K562 (cell line): ENCODE measurements around the gene LYPD3. TPM values are rescaled to one million over a fixed set of nuclear protein-coding genes. Genes with fewer than 3 reads are reported as not detected.

Experiments used
- CBX3 ChIP-seq, 2 experiments: IDR thresholded peaks; 1 replicate in 1 of 2; 2 replicates in 1 of 2; pipeline ENCODE4 v1.6.1; 2012; ENCODE audit warnings: inconsistent platforms in 2 of 2, low read length in 2 of 2, borderline replicate concordance in 1 of 2, control low read depth in 1 of 2
- COPS2 ChIP-seq: fragments of 450-650 bp; conservative IDR thresholded peaks from 2 replicates; pipeline ENCODE4 v1.6.1; 2016; ENCODE audit warnings: mild to moderate bottlenecking, moderate library complexity
- L3MBTL2 ChIP-seq: fragments of 450-650 bp; IDR thresholded peaks from 2 replicates; pipeline ENCODE4 v1.6.1; 2016; ENCODE audit warnings: mild to moderate bottlenecking, moderate library complexity
- MCM2 ChIP-seq: fragments of 450-650 bp; IDR thresholded peaks from 2 replicates; pipeline ENCODE4 v1.6.1; 2017; ENCODE audit warnings: low read depth, mild to moderate bottlenecking
- MYBL2 ChIP-seq, 2 experiments: fragments of 450-650 bp in 1 of 2; sonication (generic) in 1 of 2; formaldehyde crosslinking in 1 of 2; IDR thresholded peaks; 2 replicates each; pipeline versions ENCODE4 v1.6.1 to v1.8.1; 2017 to 2022; ENCODE audit warnings: borderline replicate concordance in 1 of 2, inconsistent platforms in 1 of 2, low read depth in 1 of 2, mild to moderate bottlenecking in 1 of 2, missing genetic modification reagents in 1 of 2, moderate library complexity in 1 of 2
- MYNN ChIP-seq, 2 experiments: sonication (generic); formaldehyde crosslinking in 1 of 2; IDR thresholded peaks; 2 replicates each; pipeline versions ENCODE4 v1.5.0 to v1.6.1; 2016 to 2020; ENCODE audit warnings: antibody characterized with exemption in 1 of 2, missing genetic modification reagents in 1 of 2
- NFE2L1 ChIP-seq: fragments of 450-650 bp; IDR thresholded peaks from 2 replicates; pipeline ENCODE4 v1.6.1; 2016; ENCODE audit warnings: missing genetic modification characterization, low read depth, mild to moderate bottlenecking, missing compliant biosample characterization, moderate library complexity, borderline replicate concordance
- NFIX ChIP-seq: fragments of 250-450 bp; sonication (Bioruptor Pico); IDR thresholded peaks from 2 replicates; pipeline ENCODE4 v1.4.0; 2020; ENCODE audit warnings: low read depth, mild to moderate bottlenecking, moderate library complexity
- PURB ChIP-seq: sonication (generic); formaldehyde crosslinking; IDR thresholded peaks from 2 replicates; pipeline ENCODE4 v1.9.0; 2021; ENCODE audit warnings: low read depth, mild to moderate bottlenecking, missing genetic modification reagents
- RBM34 ChIP-seq: fragments of 200-400 bp; formaldehyde crosslinking; IDR thresholded peaks from 2 replicates; pipeline ENCODE4 v1.6.1; 2018; ENCODE audit warnings: low read length, borderline replicate concordance; ENCODE audit not compliant: insufficient read depth
- SRSF3 ChIP-seq: fragments of 200-400 bp; formaldehyde crosslinking; IDR thresholded peaks from 2 replicates; pipeline ENCODE4 v1.6.1; 2016; ENCODE audit warnings: mild to moderate bottlenecking, low read length, moderate library complexity; ENCODE audit not compliant: insufficient read depth
- STAG1 ChIP-seq: sonication (generic); formaldehyde crosslinking; IDR thresholded peaks from 2 replicates; pipeline ENCODE4 v1.5.0; 2020; ENCODE audit warnings: missing genetic modification reagents, borderline replicate concordance
- ZFP1 ChIP-seq: fragments of 450-650 bp; formaldehyde crosslinking; IDR thresholded peaks from 2 replicates; pipeline ENCODE4 v1.4.0; 2020; ENCODE audit warnings: mild to moderate bottlenecking, mixed read lengths
- ZNF274 ChIP-seq: IDR thresholded peaks from 2 replicates; pipeline ENCODE4 v1.6.1; 2011; ENCODE audit warnings: low read depth, mild to moderate bottlenecking, low read length, moderate library complexity, borderline replicate concordance
- ZNF316 ChIP-seq: fragments of 450-650 bp; IDR thresholded peaks from 2 replicates; pipeline ENCODE4 v1.6.1; 2016
- ZNF41 ChIP-seq: fragments of 250-450 bp; sonication (Bioruptor Pico); conservative IDR thresholded peaks from 2 replicates; pipeline ENCODE4 v1.4.0; 2020; ENCODE audit warnings: mild to moderate bottlenecking
- ZNF778 ChIP-seq: fragments of 450-650 bp; formaldehyde crosslinking; IDR thresholded peaks from 2 replicates; pipeline ENCODE4 v1.4.0; 2020; ENCODE audit warnings: mild to moderate bottlenecking, moderate library complexity
- polyA plus RNA-seq, 8 experiments: library from polyadenylated mRNA; depleted of rRNA in 4 of 8; stranded (reverse) in 5 of 8; unstranded in 3 of 8; fragments of >200 nt; fragmentation: Nextera tagmentation in 2 of 8; fragmentation: Illumina TruSeq in 1 of 8; extraction: Ambion mirVana in 2 of 8; extraction: Trizol in 1 of 8; gene quantifications; 2 replicates each; pipeline versions ENCODE4 v1.2.1 to v1.2.3, GENCODE V29; 2011 to 2014; ENCODE audit warnings: inconsistent platforms in 1 of 8, missing spikeins in 1 of 8
- total RNA-seq, 7 experiments: library from RNA; depleted of rRNA in 6 of 7; stranded (reverse); fragments of >200 nt in 6 of 7; fragmentation: Illumina TruSeq in 2 of 7; extraction: Trizol in 2 of 7; gene quantifications; 2 replicates each; pipeline versions ENCODE4 v1.2.1 to v1.2.3, GENCODE V29; 2011 to 2021; ENCODE audit warnings: low replicate concordance in 1 of 7
- TF ChIP-seq, protein P1 (sequence below): sonication (generic); formaldehyde crosslinking; IDR thresholded peaks from 2 replicates; pipeline ENCODE4 v1.8.0; 2022; ENCODE audit warnings: mild to moderate bottlenecking, missing genetic modification reagents
- TF ChIP-seq, protein P2 (sequence below): fragments of 250-450 bp; sonication (Bioruptor Pico); IDR thresholded peaks from 2 replicates; pipeline ENCODE4 v1.5.1; 2021; ENCODE audit warnings: mild to moderate bottlenecking
- TF ChIP-seq, protein P3 (sequence below): sonication (generic); formaldehyde crosslinking; IDR thresholded peaks from 2 replicates; pipeline ENCODE4 v1.8.0; 2022; ENCODE audit warnings: mild to moderate bottlenecking, missing genetic modification reagents, borderline replicate concordance
- TF ChIP-seq, protein P4 (sequence below): fragments of 450-650 bp; IDR thresholded peaks from 2 replicates; pipeline ENCODE4 v1.7.0; 2016; ENCODE audit warnings: borderline replicate concordance

The LYPD3 gene
- total and polyA plus RNA-seq, 9 of the 15 experiments (the other 6 are each of a cell fraction or from before 2014, with no cell fraction given): 0.04 to 0.33 (median 0.20) TPM; not detected in 1

DNA sequence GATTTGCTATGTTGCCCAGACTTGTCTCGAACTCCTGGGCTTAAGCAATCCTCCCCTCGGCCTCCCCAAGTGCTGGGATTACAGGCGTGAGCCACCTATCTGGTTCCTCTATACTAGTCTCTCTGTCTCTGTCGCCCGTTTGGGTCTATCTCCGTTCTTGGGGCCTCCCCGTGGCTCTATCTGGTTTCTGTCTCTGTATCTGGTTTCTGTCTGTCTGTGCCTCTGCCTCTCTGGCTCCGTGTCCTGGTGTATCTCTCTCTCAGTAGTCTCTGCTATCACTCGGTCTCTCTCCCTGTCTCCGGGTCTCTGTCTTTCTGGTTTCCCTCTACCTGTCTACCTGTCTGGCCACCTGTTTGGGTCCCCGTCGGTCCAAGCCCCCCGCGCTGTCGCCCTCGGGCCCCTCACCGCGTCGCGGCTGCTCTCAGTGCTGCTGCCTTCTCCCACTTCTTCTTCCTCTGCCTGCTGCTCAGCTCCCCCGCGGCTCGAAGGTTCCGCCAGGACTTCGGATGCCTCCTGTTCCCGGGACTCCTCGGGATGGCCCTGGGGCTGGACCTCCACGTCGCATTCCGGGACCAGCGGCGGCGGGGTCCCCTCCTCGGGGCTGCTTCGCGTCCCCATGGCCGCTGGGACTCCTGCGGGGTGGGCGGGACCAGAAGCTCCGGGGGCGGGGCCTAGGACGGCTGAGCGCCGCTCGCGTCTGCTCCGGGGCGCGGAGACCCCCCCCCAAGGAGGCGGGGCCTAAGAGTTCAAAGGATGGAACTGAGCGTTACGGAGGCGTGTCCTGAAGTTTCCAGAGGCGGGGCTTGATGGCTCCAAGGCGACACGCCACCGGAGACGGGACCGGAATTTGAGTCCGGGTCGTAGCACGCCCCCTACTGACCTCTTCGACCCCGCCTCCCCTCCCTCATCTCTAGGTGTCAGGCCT, 38.4 kb upstream of the LYPD3 start (continued):
- no peak for TF ChIP-seq ZNF41 (CRISPR knock-in tag)
- TF ChIP-seq ZNF778 (CRISPR knock-in tag): no peak
- no peak for TF ChIP-seq MYBL2 (IDR thresholded peaks at IDR 0.05; ENCODE audit: low read depth)
- TF ChIP-seq MYBL2 (CRISPR knock-in tag; IDR thresholded peaks at IDR 0.05; ENCODE audit: borderline replicate concordance): no peak
- no peak for TF ChIP-seq NFIX (CRISPR knock-in tag)
- TF ChIP-seq, protein P1, sequence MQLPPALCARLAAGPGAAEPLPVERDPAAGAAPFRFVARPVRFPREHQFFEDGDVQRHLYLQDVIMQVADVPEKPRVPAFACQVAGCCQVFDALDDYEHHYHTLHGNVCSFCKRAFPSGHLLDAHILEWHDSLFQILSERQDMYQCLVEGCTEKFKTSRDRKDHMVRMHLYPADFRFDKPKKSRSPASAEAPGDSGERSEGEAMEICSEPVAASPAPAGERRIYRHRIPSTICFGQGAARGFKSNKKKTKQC (CRISPR knock-in tag): 0 out of 2 replicates have a peak, but pooled peaks have one; percentile 23
- TF ChIP-seq L3MBTL2: peak; percentile 49
- no peak for TF ChIP-seq MYNN (IDR thresholded peaks at IDR 0.05)
- TF ChIP-seq MYNN (CRISPR knock-in tag; IDR thresholded peaks at IDR 0.05): no peak
- TF ChIP-seq, protein P2, sequence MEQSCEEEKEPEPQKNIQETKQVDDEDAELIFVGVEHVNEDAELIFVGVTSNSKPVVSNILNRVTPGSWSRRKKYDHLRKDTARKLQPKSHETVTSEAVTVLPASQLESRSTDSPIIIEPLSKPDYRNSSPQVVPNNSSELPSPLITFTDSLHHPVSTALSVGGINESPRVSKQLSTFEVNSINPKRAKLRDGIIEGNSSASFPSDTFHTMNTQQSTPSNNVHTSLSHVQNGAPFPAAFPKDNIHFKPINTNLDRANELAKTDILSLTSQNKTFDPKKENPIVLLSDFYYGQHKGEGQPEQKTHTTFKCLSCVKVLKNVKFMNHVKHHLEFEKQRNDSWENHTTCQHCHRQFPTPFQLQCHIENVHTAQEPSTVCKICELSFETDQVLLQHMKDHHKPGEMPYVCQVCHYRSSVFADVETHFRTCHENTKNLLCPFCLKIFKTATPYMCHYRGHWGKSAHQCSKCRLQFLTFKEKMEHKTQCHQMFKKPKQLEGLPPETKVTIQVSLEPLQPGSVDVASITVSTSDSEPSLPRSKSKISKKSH (CRISPR knock-in tag): no peak
- no peak for TF ChIP-seq ZFP1 (CRISPR knock-in tag)
- no peak for TF ChIP-seq RBM34
- TF ChIP-seq ZNF274: no peak
- no peak for TF ChIP-seq MCM2
- TF ChIP-seq ZNF316: no peak
- no peak for TF ChIP-seq CBX3 (IDR thresholded peaks at IDR 0.05; ENCODE audit: borderline replicate concordance in 1 of 2, low read length in 2 of 2)
- no peak for TF ChIP-seq NFE2L1 (tag)
- no peak for TF ChIP-seq COPS2
- no peak for TF ChIP-seq SRSF3
- no peak for TF ChIP-seq STAG1 (CRISPR knock-in tag)
- no peak for TF ChIP-seq PURB
- TF ChIP-seq, protein P3, sequence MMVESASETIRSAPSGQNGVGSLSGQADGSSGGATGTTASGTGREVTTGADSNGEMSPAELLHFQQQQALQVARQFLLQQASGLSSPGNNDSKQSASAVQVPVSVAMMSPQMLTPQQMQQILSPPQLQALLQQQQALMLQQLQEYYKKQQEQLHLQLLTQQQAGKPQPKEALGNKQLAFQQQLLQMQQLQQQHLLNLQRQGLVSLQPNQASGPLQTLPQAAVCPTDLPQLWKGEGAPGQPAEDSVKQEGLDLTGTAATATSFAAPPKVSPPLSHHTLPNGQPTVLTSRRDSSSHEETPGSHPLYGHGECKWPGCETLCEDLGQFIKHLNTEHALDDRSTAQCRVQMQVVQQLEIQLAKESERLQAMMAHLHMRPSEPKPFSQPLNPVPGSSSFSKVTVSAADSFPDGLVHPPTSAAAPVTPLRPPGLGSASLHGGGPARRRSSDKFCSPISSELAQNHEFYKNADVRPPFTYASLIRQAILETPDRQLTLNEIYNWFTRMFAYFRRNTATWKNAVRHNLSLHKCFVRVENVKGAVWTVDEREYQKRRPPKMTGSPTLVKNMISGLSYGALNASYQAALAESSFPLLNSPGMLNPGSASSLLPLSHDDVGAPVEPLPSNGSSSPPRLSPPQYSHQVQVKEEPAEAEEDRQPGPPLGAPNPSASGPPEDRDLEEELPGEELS: no peak
- TF ChIP-seq, protein P4, sequence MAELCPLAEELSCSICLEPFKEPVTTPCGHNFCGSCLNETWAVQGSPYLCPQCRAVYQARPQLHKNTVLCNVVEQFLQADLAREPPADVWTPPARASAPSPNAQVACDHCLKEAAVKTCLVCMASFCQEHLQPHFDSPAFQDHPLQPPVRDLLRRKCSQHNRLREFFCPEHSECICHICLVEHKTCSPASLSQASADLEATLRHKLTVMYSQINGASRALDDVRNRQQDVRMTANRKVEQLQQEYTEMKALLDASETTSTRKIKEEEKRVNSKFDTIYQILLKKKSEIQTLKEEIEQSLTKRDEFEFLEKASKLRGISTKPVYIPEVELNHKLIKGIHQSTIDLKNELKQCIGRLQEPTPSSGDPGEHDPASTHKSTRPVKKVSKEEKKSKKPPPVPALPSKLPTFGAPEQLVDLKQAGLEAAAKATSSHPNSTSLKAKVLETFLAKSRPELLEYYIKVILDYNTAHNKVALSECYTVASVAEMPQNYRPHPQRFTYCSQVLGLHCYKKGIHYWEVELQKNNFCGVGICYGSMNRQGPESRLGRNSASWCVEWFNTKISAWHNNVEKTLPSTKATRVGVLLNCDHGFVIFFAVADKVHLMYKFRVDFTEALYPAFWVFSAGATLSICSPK: no peak
